NCI-H524 treated with DMSO at 0.1 percent for 48 hours (cell line): ENCODE results near the gene MGA.

ENCODE experiments used
- DNase-seq: peaks from one replicate; lab custom pipeline; 2025; lab: John Stamatoyannopoulos, UW

Gene MGA

DNA sequence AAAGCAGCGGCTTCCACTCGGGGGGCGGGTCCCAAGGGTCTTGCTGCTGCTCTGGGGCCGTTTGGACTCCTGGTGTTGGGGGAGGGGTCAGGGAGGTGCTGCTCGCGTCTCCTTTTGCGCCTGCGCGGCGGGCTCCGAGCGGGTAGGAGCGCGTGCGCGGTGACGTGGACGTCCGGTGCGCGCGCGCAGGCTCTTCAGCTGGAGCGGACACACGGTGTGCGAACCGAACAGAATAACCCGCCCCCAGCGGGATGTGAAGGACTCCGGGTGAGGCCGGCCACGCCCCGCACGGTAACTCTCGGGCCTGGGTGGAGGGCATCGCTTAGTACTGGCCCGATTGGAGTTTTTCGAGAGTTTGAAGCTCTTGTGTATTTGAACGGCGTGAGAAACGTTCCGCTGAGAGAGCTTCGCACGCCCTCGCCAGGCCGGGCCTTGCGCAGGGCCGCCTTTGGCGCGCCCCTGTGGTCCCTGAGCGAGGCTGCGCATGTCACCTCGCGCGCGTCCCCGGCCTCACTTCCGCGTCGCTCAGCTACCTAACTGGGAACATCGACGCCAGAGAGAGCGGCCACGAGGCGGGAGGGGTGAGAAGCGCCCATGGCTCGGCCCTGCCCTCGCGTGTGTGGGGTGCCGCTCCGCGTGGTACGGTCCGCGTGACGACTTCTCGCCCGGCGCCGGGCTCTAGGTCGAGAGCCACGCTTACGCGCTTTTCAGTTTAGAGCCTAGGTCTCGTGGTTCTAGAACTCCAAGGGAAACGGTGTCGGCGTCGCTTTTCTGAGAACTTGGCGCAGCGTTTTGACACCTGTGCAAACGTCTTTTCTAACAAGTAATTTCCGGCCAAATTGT, at the start of gene MGA:
Gene MGA (plus strand): TSS at position 171 of the 843 bp plus-strand sequence.
- peak; percentile 33 for DNase-seq

DNA sequence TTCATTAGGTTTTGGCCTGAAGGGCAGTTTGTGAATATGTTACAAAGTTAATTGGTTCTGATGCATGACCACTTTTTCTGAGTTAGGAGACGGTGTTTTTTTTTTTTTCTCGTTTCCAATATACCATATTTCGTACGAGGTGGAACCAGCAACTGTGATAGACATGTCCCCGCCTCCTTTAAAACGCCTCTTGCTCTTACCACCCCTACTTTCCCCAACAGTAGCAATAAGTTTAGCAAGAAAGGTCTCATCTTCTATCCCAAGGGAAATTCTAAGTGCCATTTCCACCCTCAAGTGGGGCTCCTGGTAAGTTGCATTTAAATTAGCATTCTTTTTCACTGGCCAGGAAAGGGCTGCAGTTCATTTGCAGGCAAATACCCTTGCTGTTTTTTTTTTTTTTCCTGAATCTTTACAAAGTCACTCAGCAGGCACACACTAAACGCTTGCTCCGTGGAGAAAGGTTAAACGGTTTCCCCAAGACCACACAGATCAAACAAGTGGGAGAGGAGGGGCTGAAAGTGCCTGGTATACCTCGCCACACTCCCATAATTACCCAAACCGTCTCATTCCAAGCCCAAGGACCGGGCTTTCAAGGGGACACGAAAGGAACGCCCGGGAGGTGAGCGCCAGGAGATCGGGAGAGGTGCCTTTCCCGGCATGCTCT, 39.5 kb upstream of the MGA start:
- DNase-seq: no peak

DNA sequence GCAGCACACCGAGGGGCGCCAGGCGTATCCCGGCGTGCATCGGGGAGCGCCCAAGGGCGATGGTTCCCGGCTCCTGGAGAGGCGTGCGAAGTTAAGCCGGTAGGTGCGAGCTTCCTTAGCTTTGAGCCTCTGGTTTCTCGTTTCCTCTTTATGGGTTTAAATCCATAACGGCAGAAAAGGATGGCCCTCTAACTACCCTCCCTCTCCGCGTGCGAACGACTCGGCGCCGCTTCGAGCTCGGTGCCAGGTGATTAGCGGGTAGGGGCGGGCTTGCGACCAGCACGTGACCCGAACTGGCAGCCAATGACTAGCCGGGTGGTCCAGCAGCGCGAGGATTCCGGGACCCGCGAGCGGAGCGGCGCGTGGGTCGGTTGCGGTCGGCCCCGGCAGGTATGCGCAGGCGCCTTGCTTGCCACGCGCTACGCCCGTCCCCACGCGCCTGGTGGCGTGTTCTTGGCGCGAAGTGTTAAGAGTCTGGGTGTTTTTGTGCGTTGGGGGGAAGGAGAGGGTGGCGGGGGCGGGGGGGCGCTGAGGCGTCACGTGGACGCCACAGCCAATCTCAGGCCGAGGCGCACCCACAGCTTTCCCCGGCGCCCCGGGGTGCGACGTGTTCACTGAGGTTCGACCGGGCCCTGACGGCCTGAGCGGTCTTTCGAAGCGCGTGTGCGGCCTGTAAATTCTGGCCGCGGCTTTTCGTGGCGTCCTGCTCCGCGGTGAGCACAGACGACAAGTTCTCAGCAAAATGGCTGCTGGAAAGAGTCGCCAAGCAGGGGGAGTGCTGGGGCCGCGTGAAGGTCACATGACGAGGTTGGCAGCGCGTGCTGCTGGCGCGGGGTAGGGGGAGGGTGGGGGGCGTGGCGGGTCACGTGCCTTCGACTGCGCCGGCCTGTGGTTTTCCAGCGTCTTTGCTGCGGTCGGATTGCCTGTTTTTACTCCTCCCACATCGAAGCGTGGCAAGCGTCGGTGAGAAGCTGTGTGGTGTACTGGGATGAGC, 38.7 kb upstream of the MGA start:
- peak; percentile 15 for DNase-seq

DNA sequence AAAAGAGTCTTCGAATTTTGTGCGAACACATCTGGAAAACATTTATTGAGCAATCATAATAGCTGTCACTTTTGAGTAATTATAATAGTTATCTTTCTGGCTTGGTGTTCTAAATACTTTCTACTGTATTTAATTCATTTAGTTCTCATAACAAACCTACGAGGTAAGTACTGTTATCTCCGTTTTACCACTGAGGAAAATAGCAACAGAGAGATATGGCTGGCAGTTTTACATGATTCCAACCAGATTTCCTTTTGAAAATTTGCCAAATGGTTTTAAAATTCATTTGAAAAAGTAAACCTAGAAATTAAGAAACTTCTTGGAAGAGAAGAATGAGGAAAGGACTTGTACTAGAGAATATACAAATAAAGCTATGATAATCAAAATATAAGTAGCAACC, 37.3 kb upstream of the MGA start:
- DNase-seq: no peak

DNA sequence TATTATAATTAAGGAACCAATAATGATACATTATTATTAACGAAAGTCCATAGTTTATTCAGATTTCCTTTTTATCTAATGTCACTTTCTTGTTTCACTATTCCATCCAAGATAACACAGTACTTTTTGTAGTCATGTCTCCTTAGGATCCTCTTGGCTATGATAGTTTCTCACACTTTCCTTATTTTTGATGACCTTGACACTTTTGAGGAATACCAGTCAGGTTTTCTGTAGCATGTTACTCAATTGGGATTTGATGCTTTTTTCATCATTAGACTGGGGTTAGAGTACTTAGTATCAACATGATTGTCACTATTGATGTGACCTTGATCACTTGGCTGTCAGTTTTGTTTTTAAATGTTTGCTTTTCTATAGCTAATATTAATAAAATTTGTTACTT, 33.0 kb upstream of the MGA start:
- DNase-seq: no peak

DNA sequence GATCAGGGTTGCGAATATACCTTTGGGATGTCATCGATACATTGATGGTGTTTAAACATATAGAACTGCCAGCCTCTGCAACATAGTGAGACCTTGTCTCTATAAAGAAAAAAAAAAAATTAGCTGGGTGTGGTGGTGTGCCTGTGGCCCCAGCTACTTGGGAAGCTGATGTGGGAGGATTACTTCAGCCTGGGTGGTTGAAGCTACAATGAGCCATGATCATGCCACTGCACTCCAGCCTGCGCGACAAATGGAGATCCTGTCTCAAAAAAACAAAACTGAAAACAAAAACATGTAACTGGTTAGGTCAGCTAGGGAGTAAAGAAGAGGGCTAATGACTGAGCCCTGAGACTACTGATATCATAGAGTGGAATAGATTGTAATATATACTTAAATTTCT, 30.7 kb upstream of the MGA start:
- DNase-seq: no peak

DNA sequence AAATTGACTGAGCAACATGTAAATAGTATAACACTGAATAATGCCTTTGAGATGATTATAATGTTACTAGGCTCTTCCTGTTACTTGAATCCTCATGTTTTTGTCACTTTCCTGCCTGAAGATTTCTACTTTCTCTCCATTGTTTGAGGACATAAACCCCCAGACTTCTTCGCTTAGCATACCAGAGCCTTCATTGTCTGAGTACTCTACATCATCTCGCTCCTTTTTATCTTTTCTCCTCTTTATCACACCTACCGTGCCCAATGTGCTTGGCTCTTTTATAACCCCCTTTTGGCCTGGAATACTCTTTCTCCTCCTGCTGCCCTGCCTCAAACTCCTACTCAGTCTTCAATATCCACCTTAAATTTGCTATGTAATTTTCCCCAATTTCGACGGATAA, 30.3 kb upstream of the MGA start:
- DNase-seq: no peak

DNA sequence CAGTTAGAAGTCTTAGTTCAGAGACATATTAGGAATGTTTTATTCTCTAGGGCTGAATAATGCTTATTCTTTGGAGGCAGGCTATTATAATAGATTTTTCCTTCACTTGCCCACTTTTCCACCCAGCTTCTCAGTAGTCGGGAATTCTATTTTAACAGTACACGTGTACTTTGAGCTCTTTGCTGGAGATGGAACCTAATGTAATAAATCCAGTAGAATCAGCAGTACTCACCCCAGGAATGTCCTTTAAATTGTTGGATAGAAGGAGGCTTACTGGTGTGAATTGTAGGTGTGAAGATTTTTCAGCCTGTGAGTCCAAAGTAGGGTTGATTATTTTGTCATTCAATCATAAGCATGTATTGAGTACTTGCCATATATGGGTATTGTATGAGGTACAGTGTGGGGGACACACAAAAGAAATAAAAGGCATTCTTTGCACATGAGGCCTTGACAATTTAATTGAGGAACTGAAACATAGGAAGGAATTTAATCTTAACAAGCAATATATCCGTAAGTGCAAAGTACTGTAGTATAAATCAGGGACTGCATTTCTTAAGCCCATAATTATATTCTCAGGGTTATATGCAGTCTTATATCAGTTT, 29.5 kb upstream of the MGA start:
- DNase-seq: no peak

DNA sequence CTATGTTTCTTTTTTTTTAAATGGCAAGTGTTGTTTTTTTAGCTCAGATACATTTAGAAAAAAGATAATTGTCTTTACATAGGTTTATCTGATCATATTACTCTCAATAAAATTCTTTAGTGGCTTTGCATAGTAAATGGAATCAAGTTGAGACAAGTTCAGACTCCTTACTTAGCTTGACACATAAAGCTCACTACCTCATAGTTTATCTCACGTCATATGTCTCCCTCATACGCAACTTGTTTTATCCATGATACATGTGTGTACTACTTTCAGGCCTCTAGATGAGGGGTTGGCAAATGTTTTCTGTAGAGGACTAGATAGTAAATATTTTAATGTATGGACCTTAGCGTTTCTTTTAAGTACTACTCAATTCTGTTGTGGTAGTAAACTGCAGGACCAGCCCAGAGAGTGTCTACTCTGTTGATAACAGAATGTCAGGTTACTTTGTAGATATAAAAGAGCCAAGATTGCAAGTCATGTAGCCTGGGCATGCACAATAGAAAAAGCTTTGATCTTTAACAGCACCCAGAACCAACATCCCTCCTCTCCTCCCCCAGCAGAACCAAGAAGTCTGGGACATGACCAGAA, 28.2 kb upstream of the MGA start:
- DNase-seq: no peak

DNA sequence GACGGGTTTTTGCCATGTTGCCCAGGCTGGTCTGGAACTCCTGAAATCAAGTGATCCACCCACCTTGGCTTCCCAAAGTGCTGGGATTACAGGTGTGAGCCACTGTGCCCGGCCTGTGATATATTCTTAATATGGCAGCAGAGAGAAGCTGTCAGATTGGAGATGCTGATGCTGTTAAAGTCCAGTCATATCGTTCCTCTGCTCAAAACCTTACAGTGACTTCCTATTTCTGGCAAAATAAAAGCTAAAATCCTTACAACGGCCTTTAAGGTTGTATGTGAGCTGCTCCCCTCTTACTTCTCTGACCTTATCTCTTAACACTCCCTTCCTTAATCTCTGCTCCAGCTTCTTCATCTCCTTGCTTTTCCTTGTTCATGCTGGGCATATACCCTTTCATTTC, 26.6 kb upstream of the MGA start:
- no peak for DNase-seq

DNA sequence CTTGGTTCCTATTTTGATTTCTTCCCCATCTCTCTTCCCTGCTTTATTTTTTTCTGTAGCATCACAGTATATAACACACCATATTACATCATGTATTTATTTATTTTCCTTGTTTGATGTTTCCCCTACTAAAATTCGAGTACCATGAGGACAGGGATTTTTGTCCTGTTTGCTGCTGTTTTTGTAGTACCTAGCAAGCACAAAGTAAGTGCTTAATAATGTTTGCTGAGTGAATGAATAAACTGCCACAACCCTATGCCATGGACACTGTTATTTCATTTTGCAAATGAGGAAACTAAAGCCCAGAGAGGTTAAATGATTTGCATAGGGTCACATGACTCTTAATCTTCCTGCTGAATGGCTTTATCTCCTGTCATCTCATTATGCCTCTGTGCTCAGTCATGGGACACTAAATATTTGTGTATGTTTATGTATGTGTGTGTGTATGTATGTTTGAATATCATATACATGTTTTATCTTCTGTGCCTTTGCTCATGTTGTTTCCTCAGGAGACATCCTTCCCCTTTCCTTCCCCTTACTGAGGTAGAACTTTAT, 26.1 kb upstream of the MGA start:
- DNase-seq: no peak

DNA sequence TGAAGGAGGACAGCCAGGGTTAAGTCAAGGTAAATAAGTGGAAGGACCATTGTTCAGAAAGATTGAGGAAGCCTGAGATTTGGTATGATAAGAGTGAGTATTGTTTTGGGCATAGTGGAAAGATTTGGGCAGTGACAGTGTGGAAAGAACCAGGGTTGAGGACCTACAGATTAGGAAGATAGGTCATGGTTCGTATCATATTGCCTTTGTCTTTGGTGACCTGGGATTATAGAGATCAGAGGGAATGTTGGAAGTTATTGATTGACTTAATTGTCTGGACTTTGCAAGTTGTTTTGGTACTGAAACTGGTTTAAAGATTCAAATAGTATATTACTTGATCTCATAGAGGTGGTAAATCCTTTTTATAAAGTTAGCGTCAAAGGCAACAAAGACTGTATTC, 23.1 kb upstream of the MGA start:
- no peak for DNase-seq

DNA sequence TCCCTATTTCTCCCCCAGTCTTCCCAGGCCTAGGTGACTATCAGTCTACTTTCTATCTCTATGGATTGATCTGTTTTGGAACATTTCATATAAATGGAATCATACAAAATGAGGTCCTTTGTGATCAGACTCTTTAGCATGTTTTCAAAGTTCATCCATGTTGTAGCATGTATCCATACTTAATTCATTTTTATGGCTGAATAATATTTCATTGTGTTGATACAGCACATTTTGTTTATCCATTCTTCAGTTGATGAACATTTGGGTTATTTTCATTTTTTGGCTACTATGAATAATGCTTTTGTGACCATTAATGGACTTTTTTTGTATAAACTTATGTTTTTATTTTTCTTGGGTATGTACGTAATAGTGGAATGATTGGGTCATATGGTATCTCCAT, 19.2 kb upstream of the MGA start:
- no peak for DNase-seq

DNA sequence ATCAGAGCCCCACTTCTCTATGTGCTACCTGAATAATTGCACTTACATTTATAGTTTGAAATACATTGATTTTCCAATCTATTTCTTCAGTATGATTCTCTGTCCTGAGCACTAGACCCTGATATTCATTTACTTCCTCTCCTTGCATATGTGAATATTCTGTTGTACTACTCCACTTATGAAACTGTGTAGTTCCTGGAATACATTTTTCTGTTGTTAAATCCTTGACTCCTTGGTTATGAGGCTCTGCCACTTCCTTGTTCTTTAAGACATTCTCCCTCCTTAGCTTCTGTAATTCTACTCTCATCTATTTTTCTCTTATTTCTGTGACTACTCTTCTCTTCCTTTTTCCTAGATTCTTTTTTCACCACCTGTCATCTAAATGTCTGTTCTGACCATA, 12.9 kb upstream of the MGA start:
- no peak for DNase-seq

DNA sequence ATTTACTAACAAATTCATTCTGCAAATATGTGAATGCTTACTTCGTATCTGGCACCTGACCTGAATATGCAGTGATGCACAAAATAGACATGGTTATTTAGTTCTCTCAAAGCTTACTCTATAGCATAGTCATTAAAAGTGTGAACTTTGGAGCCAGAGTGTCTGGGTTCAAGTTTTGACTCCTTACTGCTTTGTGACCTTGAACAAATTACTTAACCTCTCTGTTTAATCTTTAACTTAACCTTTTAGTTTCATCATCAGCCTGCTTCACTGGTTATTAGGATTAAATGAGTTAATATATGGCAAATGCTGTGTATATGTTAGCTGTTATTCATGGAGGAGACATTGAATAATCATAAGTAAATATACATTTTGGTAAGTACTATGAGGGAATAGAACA, 12.1 kb upstream of the MGA start:
- DNase-seq: no peak

DNA sequence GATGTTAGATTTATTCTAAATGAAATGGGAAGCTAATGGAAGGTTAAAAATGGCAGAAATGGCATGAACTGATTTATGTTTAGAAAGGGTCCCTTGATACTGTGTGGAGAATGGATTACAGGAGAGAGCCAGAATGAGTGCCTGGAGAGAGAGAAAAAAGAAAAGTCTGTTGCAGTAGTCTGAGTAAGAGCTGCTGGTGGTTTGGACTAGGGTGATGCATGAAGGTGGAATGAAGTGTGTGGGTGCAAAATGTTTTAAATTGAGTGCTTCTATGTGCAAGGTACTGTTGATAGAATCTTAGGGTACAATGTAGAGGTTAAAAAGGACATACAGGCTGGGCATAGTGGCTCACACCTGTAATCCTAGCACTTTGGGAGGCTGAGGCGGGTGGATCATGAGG, 11.4 kb upstream of the MGA start:
- no peak for DNase-seq

DNA sequence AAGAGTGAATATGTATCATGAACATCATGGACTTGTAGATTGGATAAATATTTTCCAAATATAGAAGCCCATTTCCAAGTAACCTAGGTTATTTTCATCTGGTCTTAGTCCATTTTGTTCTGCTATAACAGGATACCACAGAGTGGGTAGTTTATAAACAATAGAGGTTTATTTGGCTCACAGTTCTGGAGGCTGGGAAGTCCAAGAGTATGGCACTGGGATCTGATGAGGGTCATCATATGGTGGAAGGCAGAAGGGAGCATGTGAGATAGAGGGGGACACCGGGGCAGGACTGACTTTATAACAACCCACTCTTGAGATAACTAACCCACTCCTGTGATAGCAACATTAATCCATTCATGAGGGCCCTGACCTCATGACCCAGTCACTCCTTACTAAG, 9.4 kb upstream of the MGA start:
- no peak for DNase-seq

DNA sequence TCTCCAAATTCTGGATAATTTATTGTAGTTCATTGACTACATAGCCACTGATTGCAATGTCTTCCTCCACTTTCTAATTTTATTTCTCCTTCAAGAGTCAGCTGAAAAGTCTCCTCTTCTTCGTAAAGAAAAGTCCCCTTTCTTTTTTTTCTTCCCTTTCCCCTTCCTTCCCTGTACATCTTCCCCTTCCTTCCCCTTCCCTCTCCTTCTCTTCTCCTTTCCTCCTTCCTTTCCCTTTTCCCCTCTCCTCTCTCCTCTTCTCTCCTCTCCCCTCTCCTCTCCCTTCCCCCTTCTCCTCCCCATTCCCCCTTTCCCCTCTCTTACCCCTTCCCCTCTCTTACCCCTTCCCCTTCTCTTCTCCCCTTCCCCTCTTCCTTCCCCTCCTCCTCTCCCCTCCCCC, 8.8 kb upstream of the MGA start:
- DNase-seq: no peak

DNA sequence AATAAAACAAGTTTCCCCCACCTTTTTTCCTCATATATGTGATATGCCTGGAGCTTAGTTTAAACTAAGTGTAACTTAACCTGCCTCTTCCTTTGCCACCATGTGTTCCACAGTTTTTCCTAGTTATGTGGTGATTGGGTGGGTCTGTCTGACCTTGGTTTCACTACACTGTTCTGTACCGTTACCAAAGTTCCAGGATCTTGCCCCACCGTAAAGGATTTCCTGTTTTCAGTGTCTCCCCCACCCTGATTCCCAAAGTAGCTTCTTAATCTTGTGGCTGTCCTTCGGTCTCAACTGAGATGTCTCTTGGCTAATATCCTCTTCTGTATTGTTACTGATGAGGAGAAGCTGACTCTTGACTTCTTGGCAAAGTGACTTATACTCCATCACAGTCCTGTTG, 6.4 kb upstream of the MGA start:
- DNase-seq: no peak

DNA sequence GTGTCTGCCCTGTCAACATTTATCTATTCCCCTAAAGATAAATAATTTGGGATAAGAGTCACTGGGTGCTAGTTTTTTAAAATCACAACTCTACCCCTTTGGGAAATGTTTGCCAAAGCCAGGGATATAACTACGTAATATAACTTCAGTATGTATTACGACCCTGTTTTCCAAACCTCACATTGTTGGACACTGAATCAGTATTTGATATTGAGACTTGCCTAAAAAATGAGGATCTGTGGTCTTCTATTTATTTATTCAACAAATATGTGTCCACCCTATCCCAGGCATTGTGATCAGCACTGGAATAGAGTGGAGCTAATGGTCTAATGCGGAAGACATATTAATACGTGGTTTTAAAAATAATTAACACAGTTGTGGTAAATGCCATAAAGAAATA, 4.5 kb upstream of the MGA start:
- no peak for DNase-seq

DNA sequence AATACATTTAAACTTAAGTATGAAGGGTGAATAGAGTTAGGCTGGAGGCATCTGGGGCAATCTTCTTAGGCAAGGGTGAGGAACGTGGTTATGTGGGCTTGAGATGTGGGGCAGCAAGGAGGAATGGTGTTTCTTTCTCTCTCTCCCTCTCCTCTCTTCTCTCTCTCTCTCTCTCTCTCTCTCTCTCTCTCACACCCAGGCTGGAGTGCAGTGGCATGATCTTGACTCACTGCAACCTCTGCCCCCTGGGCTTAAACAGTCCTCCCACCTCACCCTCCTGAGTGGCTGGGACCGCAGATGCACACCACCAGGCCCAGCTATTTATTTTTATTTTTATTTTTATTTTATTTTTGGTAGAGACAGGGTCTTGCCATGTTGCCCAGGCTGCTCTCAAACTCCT, 4.0 kb upstream of the MGA start:
- DNase-seq: no peak

DNA sequence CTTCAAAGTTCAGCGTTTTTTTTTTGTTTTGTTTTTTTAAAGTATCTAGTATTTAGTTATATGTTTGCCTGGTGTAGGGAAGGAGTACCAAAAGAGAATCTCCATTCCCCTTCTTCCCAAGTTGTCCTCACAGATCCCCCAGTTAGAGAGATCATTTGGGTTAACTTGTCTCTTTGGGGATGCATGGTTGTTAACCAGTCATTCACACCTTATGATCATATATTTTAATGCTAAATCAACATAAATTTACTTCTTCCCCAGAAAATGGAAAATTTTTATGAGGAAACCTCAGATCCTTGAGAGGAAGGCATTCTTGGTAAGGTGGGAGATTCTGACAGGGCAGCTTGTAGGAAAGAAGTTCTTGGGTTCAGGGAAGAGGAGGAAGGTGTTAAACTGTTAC, 1.5 kb upstream of the MGA start:
- DNase-seq: no peak
